Measurements from ENCODE around the gene WIPI1. TPM values are rescaled to one million over a fixed set of nuclear protein-coding genes. Genes with fewer than 3 reads are reported as not detected.

Gene WIPI1
- total RNA-seq, 3 donors from 2014 or later (not counting 1 experiment from before 2014, with no cell fraction given): 29.0 to 41.4 (median 32.0) TPM

GRCh38 chr17:68468788-68469187 is 11.5 kb upstream of the WIPI1 start:
- ATAC-seq: no peak
- no peaks in the 10 kb centered on the region for H3K27me3 ChIP-seq (ENCODE audit: control insufficient read depth, insufficient read depth, low read length)
- intact Hi-C loops (cut with micrococcal nuclease): no loop called here
- no peak overlapping the region for H3K27ac Mint-ChIP-seq
- no peaks in the 10 kb centered on the region for H3K9me3 ChIP-seq (ENCODE audit: control insufficient read depth, insufficient read depth, low read length)
- peaks cover 0 to 6% of the 10 kb centered on the region in 2 donors for H3K4me1 Mint-ChIP-seq
- no peak overlapping the region for H3K4me3 Mint-ChIP-seq
- H3K4me3 ChIP-seq (ENCODE audit: low read length): no peak overlapping the region
- no peaks in the 10 kb centered on the region for H3K4me1 ChIP-seq (ENCODE audit: control insufficient read depth, insufficient read depth, low read length)
- no peak for DNase-seq
- no peaks in the 10 kb centered on the region for H3K36me3 ChIP-seq (ENCODE audit: control insufficient read depth, insufficient read depth, low read length)
- 67% methylated on average over 1 of the region's 1 CpG for WGBS (ENCODE audit: insufficient coverage)
- H3K9me3 Mint-ChIP-seq: no peaks in the 10 kb centered on the region
- H3K27me3 Mint-ChIP-seq (ENCODE audit: low read depth in 2 of 2): peaks cover 0 to 6% of the 10 kb centered on the region in 2 donors
- TF ChIP-seq CTCF (IDR thresholded peaks at IDR 0.05): no peak
- no peak overlapping the region for H3K27ac ChIP-seq (ENCODE audit: low read length)
- no peaks in the 10 kb centered on the region for H3K36me3 Mint-ChIP-seq

GRCh38 chr17:68468334-68468733 is 11.0 kb upstream of the WIPI1 start:
- Mint-ChIP-seq H3K27me3 (ENCODE audit: low read depth in 2 of 2) (peaks cover 0 to 6% of the 10 kb centered on the region in 2 donors), H3K4me1 (peaks cover under 1 to 8% of the 10 kb centered on the region in 2 donors), H3K4me3 (no peak overlapping the region), H3K27ac (no peak overlapping the region), H3K9me3 (no peaks in the 10 kb centered on the region), H3K36me3 (no peaks in the 10 kb centered on the region)
- Histone ChIP-seq H3K36me3 (ENCODE audit: control insufficient read depth, insufficient read depth, low read length) (no peaks in the 10 kb centered on the region), H3K9me3 (ENCODE audit: control insufficient read depth, insufficient read depth, low read length) (no peaks in the 10 kb centered on the region), H3K27ac (ENCODE audit: low read length) (no peak overlapping the region), H3K27me3 (ENCODE audit: control insufficient read depth, insufficient read depth, low read length) (no peaks in the 10 kb centered on the region), H3K4me3 (ENCODE audit: low read length) (no peak overlapping the region), H3K4me1 (ENCODE audit: control insufficient read depth, insufficient read depth, low read length) (no peaks in the 10 kb centered on the region)
- WGBS (ENCODE audit: insufficient coverage): 58% methylated on average over 5 of the region's 5 CpGs
- intact Hi-C loops (cut with micrococcal nuclease): no loop called here
- DNase-seq (no peak), ATAC-seq (no peak)
- no peak for TF ChIP-seq CTCF (IDR thresholded peaks at IDR 0.05)

DNA sequence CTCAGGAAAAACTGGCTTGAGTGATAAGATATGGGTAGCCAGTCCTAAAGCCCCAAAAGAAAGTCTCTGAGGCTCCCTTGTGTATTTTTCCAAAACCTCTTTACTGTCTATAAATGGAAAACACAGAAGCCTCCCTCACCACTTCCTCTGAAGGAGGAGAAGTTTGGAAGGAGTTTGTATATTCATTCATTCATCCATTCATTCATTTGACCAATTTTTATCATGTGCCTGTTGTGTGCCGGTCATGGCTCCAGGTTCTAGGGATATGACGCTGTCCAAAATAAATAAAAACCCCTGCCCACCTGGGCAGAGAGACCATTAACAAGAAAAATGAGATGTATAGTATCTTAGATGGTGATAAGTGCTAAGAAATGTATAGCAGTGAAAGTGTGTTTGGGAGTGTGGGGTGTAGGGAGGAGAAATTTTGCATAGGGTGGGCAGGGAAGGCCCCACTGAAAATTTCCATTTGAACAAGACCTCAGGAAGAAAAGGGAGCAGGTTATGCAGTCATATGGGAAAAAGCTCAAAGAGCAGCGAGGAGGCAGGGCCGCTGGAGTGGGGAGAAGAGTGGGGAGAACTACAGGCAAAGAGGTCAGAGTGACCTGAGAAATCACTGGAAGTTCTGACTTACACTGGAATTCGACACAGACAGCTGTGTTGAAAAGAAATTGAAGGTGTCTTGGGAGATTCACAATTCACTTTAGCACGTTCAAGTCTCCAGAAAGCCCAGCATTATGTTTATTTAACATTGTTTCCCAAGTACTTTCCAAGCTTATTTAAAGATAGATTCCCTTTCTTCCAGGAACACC is 6.1 kb upstream of the WIPI1 start:
- H3K27ac ChIP-seq (ENCODE audit: low read length): no peak overlapping the region
- DNase-seq (no peak), ATAC-seq (no peak)
- H3K27ac Mint-ChIP-seq: peak overlapping the region; percentile 39 to 94
- H3K4me3 Mint-ChIP-seq: no peak overlapping the region
- H3K36me3 ChIP-seq (ENCODE audit: control insufficient read depth, insufficient read depth, low read length): no peaks in the 10 kb centered on the region
- H3K27me3 Mint-ChIP-seq (ENCODE audit: low read depth in 2 of 2): peaks cover 0 to 2% of the 10 kb centered on the region in 2 donors
- no peaks in the 10 kb centered on the region for H3K36me3 Mint-ChIP-seq
- H3K4me3 ChIP-seq (ENCODE audit: low read length): no peak overlapping the region
- no peaks in the 10 kb centered on the region for H3K9me3 ChIP-seq (ENCODE audit: control insufficient read depth, insufficient read depth, low read length)
- H3K4me1 Mint-ChIP-seq: peaks cover 48 to 56% of the 10 kb centered on the region in 2 donors
- H3K27me3 ChIP-seq (ENCODE audit: control insufficient read depth, insufficient read depth, low read length): no peaks in the 10 kb centered on the region
- peaks cover 30% of the 10 kb centered on the region for H3K4me1 ChIP-seq (ENCODE audit: control insufficient read depth, insufficient read depth, low read length)
- 81% methylated on average over 4 of the region's 6 CpGs for WGBS (ENCODE audit: insufficient coverage)
- intact Hi-C loops (cut with micrococcal nuclease): loop anchor here (1.0 to 5.0 kb wide), 5 partner anchors 27 to 501 kb away; partner anchors contain the start of gene AMZ2
- TF ChIP-seq CTCF (IDR thresholded peaks at IDR 0.05): no peak
- H3K9me3 Mint-ChIP-seq: no peaks in the 10 kb centered on the region
